Loucy (cell line): ENCODE data around the gene UTY.

Source experiments
- CTCF ChIP-seq: fragments of 200-600 bp; sonication (generic); conservative IDR thresholded peaks from 2 replicates; pipeline ENCODE4 v1.5.1; 2014; ENCODE audit warnings: mild to moderate bottlenecking, antibody characterized with exemption, low read length
- EZH2phosphoT487 ChIP-seq: fragments of 200-600 bp; IDR thresholded peaks from 2 replicates; pipeline ENCODE4 v1.6.1; 2018; ENCODE audit warnings: antibody characterized with exemption, mild to moderate bottlenecking, moderate library complexity, borderline replicate concordance

- no peak for TF ChIP-seq CTCF
- TF ChIP-seq EZH2phosphoT487, result no peak
Measured at GRCh38 chrY:13370245-13370644, 109.6 kb downstream of the UTY start.
